K562 (cell line): ENCODE measurements around the gene MSTN.

ENCODE experiments used
- CREB1 ChIP-seq, 2 experiments: sonication (generic) in 1 of 2; formaldehyde crosslinking in 1 of 2; IDR thresholded peaks; 2 replicates each; pipeline versions ENCODE4 v1.6.1 to v1.8.0; 2012 to 2022; ENCODE audit warnings: inconsistent platforms in 1 of 2, mild to moderate bottlenecking in 1 of 2, missing genetic modification reagents in 1 of 2, moderate library complexity in 1 of 2
- CTCF ChIP-seq, 3 experiments: IDR thresholded peaks in 2 of 3; conservative IDR thresholded peaks in 1 of 3; 2 replicates each; pipeline ENCODE4 v1.5.1; 2011 to 2012; ENCODE audit warnings: low read length in 3 of 3, mild to moderate bottlenecking in 3 of 3, control low read depth in 2 of 3, improper control_type of control experiment in 1 of 3, inconsistent platforms in 1 of 3, low read depth in 1 of 3, mixed read lengths in 1 of 3, moderate library complexity in 1 of 3; ENCODE audit not compliant: insufficient read depth in 2 of 3
- ELF4 ChIP-seq: fragments of 450-650 bp; formaldehyde crosslinking; IDR thresholded peaks from 2 replicates; pipeline ENCODE4 v1.4.0; 2022; ENCODE audit warnings: missing genetic modification characterization
- FOXK2 ChIP-seq, 2 experiments: fragments of 450-650 bp; IDR thresholded peaks in 1 of 2; conservative IDR thresholded peaks in 1 of 2; 2 replicates each; pipeline ENCODE4 v1.6.1; 2016; ENCODE audit warnings: low read depth in 2 of 2, mild to moderate bottlenecking in 1 of 2
- MAFK ChIP-seq: IDR thresholded peaks from 2 replicates; pipeline ENCODE4 v1.6.1; 2011; ENCODE audit warnings: low read length, improper control_type of control experiment
- NCOA4 ChIP-seq: fragments of 450-650 bp; IDR thresholded peaks from 2 replicates; pipeline ENCODE4 v1.6.1; 2018; ENCODE audit warnings: mild to moderate bottlenecking; ENCODE audit not compliant: partially characterized antibody
- POLR2A ChIP-seq: fragments of 450-650 bp; conservative IDR thresholded peaks from 2 replicates; pipeline ENCODE4 v1.6.1; 2016
- POLR2AphosphoS5 ChIP-seq: IDR thresholded peaks from 2 replicates; pipeline ENCODE4 v1.6.1; 2011; ENCODE audit warnings: mild to moderate bottlenecking, low read depth, low read length, moderate library complexity; ENCODE audit not compliant: control insufficient read depth, insufficient read depth
- RERE ChIP-seq: sonication (generic); formaldehyde crosslinking; IDR thresholded peaks from 2 replicates; pipeline ENCODE4 v1.8.0; 2023; ENCODE audit warnings: missing genetic modification reagents, mild to moderate bottlenecking, borderline replicate concordance
- YY1 ChIP-seq, 3 experiments: IDR thresholded peaks; 2 replicates each; pipeline ENCODE4 v1.6.1; 2011; ENCODE audit warnings: low read length in 2 of 3, mild to moderate bottlenecking in 2 of 3, moderate library complexity in 2 of 3, borderline replicate concordance in 1 of 3, control low read depth in 1 of 3, low read depth in 1 of 3; ENCODE audit not compliant: insufficient read depth in 3 of 3, insufficient replicate concordance in 2 of 3, control insufficient read depth in 1 of 3, insufficient read length in 1 of 3; ENCODE audit errors: extremely low read depth in 1 of 3
- ZFP36 ChIP-seq: fragments of 150-350 bp; IDR thresholded peaks from 2 replicates; pipeline ENCODE4 v1.6.1; 2018; ENCODE audit warnings: low read length, low read depth; ENCODE audit not compliant: partially characterized antibody
- ZNF324 ChIP-seq: fragments of 250-450 bp; sonication (Bioruptor Pico); IDR thresholded peaks from 2 replicates; pipeline ENCODE4 v1.4.0; 2020; ENCODE audit warnings: mild to moderate bottlenecking
- ZNF384 ChIP-seq: IDR thresholded peaks from 2 replicates; pipeline ENCODE4 v1.6.1; 2012; ENCODE audit warnings: low read depth, low read length, improper control_type of control experiment
- TF ChIP-seq, protein P1 (sequence below): sonication (generic); formaldehyde crosslinking; IDR thresholded peaks from 2 replicates; pipeline ENCODE4 v1.8.1; 2023; ENCODE audit warnings: mild to moderate bottlenecking, missing genetic modification reagents

DNA sequence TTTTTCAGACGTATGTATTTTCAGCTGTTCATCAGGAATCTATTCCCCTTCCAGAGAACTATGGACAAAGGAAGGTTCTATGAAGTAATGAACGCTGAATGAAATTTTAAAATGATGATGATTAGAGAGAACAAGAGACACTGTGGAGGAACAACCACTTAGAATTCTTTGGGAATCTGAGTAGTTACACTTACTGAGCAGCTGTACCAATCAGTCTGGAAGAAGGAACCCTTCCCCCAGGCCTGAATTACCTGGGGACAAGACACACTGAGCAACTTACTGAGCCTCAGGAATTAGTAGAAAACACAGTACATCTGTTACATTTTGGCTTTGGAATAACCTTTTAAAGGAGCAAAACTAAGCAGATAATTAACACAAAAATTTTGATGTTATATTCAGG lies 1.9 kb downstream of the MSTN start:
- TF ChIP-seq ZFP36: no peak
- no peak for TF ChIP-seq POLR2A
- no peak for TF ChIP-seq POLR2AphosphoS5
- no peak for TF ChIP-seq FOXK2 (conservative IDR thresholded peaks at IDR 0.05 in 1 of 2, IDR thresholded peaks at IDR 0.05 in 1 of 2; ENCODE audit: low read depth in 2 of 2)
- no peak for TF ChIP-seq NCOA4
- TF ChIP-seq CREB1 (IDR thresholded peaks at IDR 0.05): no peak
- TF ChIP-seq CREB1 (CRISPR knock-in tag; IDR thresholded peaks at IDR 0.05): no peak
- TF ChIP-seq CTCF (IDR thresholded peaks at IDR 0.05 in 2 of 3, conservative IDR thresholded peaks at IDR 0.05 in 1 of 3; ENCODE audit: insufficient read depth in 2 of 3, low read depth in 1 of 3, low read length in 3 of 3): no peak
- no peak for TF ChIP-seq RERE (CRISPR knock-in tag)
- no peak for TF ChIP-seq YY1 (IDR thresholded peaks at IDR 0.05; ENCODE audit: borderline replicate concordance in 1 of 3, control insufficient read depth in 1 of 3, extremely low read depth in 1 of 3, insufficient read depth in 3 of 3, insufficient read length in 1 of 3, insufficient replicate concordance in 2 of 3, low read depth in 1 of 3, low read length in 2 of 3)
- TF ChIP-seq ZNF324 (CRISPR knock-in tag): no peak
- no peak for TF ChIP-seq ZNF384
- no peak for TF ChIP-seq MAFK
- TF ChIP-seq, protein P1, sequence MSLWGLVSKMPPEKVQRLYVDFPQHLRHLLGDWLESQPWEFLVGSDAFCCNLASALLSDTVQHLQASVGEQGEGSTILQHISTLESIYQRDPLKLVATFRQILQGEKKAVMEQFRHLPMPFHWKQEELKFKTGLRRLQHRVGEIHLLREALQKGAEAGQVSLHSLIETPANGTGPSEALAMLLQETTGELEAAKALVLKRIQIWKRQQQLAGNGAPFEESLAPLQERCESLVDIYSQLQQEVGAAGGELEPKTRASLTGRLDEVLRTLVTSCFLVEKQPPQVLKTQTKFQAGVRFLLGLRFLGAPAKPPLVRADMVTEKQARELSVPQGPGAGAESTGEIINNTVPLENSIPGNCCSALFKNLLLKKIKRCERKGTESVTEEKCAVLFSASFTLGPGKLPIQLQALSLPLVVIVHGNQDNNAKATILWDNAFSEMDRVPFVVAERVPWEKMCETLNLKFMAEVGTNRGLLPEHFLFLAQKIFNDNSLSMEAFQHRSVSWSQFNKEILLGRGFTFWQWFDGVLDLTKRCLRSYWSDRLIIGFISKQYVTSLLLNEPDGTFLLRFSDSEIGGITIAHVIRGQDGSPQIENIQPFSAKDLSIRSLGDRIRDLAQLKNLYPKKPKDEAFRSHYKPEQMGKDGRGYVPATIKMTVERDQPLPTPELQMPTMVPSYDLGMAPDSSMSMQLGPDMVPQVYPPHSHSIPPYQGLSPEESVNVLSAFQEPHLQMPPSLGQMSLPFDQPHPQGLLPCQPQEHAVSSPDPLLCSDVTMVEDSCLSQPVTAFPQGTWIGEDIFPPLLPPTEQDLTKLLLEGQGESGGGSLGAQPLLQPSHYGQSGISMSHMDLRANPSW (CRISPR knock-in tag): no peak
- no peak for TF ChIP-seq ELF4 (CRISPR knock-in tag)
